IPS-11a (cell line): ENCODE data around the gene S100B.

Experiments used
- H3K4me3 ChIP-seq: one replicate; pipeline ENCODE4 v1.5.1; 2013; ENCODE audit warnings: low read depth, low read length, control low read depth

Gene S100B

DNA sequence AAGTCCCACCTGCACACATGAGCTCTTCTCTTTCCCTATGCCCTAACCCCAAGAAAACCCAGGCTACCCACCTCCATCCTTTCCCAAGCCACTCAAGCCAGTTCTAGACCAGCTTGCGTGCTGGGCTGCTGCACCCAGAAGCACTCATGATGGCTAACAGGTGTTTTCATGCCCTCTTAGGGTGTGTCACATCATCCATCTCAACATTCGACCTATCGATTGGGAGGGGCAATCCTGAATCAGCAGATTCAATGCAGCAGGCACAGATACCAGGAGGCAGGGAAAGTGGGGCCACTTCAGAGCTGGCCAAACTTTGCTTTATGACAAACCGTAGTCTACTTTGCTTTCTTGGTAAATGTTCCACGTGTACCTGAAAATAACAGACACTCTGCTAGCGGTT is 24.0 kb upstream of the S100B start:
- no peak overlapping the region for H3K4me3 ChIP-seq

- no peak overlapping the region for H3K4me3 ChIP-seq
These were observed 22.8 kb upstream of the S100B start for GRCh38 chr21:46627726-46628125.

- no peak overlapping the region for H3K4me3 ChIP-seq
These were observed 22.2 kb upstream of the S100B start for GRCh38 chr21:46626975-46627501.

DNA sequence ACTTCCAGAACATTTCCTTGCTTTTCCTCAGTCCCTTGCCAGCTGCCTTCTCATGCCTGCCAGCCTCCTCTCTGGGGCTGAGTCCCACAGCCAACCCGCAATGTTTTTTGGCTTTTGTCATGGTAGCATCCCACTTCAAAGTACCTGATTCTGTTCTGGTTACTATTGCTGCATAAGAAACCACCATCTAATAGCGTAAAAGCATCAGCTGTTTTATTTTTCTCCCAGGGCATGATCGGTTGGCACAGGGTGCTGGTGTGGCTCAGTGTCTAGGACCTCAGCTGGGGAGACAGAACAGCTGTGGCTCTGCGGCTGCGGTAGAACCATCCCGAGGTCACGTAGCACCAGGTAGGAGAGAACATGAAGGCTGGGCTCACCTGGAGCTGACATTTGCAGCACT is 21.7 kb upstream of the S100B start:
- no peak overlapping the region for H3K4me3 ChIP-seq

DNA sequence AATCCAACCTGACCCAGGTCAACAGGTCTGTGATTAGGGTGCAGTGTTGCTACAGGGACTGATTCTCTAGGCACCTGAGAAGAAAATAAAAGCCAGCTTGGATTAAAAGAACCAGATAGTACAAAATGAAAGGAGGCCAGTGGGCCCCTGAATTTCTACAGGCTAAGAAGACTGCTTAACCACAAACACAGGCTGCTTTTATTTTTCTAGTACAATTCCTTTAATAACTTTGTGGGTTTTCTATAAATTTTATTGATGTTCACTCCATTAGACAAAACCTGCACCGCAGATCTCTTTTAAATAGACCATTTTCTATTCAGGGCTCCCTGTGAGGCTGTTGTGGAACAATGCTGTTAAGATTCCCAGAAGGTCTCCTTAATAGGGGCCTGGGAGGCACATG is 20.9 kb upstream of the S100B start:
- H3K4me3 ChIP-seq = no peak overlapping the region

DNA sequence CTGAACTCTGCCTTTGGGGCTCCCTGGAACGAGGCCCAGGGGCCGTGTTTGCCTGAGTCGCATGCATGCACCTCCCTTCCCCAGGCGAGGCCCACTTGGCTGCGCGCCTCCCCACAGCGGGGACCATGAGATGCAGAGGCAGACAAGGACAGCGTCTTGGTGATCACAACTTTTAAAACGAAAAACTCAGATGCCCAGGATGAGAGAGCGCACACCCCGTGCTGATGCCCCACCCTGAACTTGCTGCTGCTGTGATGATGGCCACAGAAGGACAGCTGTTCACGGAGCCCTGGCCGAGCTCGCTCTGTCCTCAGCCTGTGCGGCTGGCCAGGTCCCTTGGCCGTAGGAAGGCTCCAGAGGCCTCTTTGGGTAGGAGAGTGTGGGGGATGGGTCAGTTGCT is 19.2 kb upstream of the S100B start:
- H3K4me3 ChIP-seq = no peak overlapping the region

DNA sequence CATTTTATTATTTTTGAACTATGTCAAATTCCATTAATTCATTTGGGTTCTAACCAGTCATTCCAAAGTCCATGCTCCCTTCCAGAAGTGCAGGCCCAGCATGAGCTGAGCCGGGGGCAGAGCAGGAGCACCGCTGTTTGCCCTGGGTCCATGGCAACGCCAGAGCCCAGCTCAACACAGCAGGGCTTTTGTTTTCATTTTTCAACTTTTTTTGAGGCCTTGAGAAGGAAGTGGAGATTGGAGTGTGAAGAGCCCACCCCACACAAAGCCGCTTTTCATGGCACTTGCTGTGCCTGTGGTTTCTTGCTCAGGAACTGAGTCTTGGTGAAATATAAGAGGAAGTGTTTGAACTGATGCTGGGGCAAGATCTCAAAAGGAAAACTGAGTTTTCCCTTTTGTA is 17.3 kb upstream of the S100B start:
- no peak overlapping the region for H3K4me3 ChIP-seq

GRCh38 chr21:46621457-46622182 is 16.7 kb upstream of the S100B start:
- no peak overlapping the region for H3K4me3 ChIP-seq

DNA sequence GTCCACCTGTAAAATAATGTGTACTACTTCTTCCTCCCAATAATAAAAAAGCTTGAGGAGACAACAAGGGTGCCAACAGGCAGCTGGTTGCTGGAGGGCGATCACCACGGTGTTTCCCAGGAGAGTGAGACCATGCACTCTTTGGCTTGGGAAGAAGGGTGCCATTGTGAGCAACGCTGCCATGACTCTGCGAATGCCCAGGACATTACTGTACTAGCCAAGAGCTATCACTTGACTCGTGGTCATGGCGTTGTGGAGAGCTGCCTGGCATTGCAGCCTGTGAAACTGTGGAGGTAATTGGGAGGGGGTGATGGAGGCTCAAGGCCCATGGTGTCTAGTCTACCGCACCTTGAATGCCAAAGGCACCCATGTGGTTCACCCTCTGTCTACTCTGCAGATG is 16.0 kb upstream of the S100B start:
- no peak overlapping the region for H3K4me3 ChIP-seq

GRCh38 chr21:46619846-46620245 is 15.0 kb upstream of the S100B start:
- H3K4me3 ChIP-seq = no peak overlapping the region

DNA sequence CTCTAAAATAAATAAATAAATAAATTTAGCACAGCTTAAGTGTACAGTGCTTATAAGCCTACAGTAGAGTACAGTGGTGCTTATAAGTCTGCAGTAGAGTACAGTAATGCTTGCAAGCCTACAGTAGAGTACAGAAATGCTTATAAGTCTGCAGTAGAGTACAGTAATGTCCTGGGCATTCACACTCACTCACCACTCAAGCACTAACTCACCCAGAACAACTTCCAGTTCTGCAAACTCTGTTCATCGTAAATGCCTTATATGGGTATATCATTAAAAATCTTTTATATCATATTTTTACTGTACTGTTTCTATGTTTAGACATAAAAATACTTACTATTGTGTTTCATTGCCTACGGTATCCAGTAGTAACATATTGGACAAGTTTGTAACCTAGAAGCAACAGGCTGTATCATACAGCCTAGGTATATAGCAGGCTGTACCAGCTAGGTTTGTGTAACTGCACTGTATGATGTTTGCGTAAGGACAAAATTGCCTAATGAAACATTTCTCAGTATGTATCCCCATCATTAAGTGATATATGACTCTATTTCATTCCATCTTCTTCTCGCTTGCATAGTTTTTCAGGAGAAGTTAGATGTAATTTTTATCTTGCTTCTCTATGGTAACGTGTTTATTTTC is 14.0 kb upstream of the S100B start:
- H3K4me3 ChIP-seq = no peak overlapping the region

GRCh38 chr21:46617267-46618051 is 12.6 kb upstream of the S100B start:
- H3K4me3 ChIP-seq = no peak overlapping the region

GRCh38 chr21:46616656-46617055 is 11.8 kb upstream of the S100B start:
- no peak overlapping the region for H3K4me3 ChIP-seq

DNA sequence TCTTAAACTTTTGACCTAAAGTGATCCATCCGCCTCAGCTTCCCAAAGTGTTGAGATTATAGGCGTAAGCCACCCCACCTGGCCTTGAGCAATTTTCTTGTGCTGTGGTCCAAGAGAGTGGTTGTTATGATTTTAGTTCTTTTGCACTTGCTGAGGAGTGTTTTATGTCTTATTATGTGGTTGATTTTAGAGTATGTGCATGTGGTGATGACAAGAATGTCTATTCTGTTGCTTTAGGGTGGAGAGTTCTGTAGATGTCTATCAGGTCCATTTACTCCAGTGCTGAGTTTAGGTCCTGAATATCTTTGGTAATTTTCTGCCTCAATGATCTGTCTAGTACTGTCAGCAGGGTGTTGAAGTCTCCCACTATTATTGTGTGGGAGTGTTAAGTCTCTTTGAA is 11.2 kb upstream of the S100B start:
- no peak overlapping the region for H3K4me3 ChIP-seq

- no peak overlapping the region for H3K4me3 ChIP-seq
These were observed 8.5 kb upstream of the S100B start for GRCh38 chr21:46613391-46613790.

DNA sequence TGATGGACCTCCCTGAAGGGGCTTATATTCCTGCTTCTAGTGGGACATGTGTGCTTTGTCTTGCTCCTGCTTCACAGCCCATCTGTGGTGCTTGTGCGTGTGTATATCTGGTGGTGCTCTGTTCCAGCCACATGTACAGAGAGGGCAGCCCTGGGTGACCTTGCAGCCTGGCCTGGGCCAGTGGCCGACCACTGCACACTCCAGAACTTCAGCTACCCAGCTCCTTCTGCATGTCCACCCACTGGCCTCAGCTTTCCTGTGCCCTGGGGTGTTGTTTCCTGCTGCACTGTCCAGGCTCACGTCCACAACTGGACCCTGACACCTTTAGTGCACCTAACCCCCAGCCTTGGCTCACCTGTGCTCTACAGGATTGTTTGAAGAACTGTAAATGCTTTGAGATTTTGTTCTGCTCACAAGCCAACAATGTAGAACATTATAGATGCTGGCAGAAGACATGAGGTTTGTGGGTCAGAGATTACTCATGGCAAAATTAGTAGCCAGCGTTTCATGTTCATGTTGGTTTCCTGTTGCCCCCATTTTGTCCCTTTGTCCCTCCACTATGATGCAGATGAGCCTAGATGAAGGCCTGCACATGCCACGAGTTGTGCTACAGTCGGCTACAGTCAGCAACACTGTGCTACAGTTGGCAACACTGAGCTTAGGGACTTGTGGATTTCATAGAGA is 5.3 kb upstream of the S100B start:
- H3K4me3 ChIP-seq = no peak overlapping the region

DNA sequence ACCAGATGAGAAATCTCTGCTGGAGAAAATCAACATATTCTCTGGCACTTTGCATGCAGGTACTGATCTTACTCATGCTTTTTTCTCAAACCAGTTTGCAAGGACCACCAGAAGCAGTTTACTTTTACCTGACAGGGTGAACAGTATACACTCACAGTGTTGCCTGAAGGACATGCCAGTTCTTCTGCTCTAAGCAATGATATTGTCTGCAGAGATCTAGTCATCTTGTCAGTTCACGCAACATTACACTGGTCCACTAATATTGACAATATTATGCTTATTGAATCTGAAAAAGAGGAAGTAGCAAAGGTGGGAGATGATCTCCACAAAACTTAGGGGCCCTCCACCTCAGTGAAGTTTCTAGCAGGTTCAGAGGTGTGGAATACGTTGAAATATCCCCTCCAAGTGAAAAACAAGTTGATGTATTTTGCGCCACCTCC is 3.8 kb upstream of the S100B start:
- H3K4me3 ChIP-seq = no peak overlapping the region

DNA sequence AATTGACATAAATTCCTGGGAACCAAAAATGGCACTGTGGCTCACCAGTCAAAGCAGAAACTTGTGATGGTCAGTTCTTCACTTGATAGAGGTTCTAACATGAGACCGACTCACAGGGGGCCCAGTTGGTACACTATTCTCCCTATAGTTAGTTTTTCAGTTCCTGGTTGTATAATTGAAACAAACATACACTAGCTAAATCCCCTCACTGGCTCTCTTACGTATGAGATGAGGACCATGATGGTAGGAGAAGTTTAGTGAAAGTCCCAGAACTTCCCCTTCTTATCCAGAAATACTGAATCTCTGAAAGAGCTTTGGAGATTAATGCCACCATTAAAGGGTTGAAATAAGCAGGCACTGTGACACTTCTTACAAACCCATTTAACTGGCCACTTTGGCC is 2.8 kb upstream of the S100B start:
- no peak overlapping the region for H3K4me3 ChIP-seq

GRCh38 chr21:46606427-46606813 is 1.5 kb upstream of the S100B start:
- no peak overlapping the region for H3K4me3 ChIP-seq

GRCh38 chr21:46605767-46606426 is 1.0 kb upstream of the S100B start:
- no peak overlapping the region for H3K4me3 ChIP-seq
